HG02678 (cell line): ENCODE results near the gene MARVELD3.
"Not testable (repeated sequence)": the region's sequence is repeated elsewhere in the genome, so short reads cannot be mapped to it uniquely, and the experiment has no call there.

Experiments
- ATAC-seq: cut with Tn5 transposase; IDR thresholded peaks from one replicate; pipeline ENCODE4 v1.9.1; 2021; ENCODE audit warnings: mild to moderate bottlenecking, moderate library complexity; ENCODE audit not compliant: unreplicated experiment

The MARVELD3 gene

GRCh38 chr16:71626018-71626857 lies at the start of gene MARVELD3:
Gene MARVELD3 (plus strand): TSS chr16:71626184. CDS start chr16:71626230, 46 bp downstream.
- ATAC-seq: no peak

- no peak for ATAC-seq
Measured at GRCh38 chr16:71576971-71577370, 49.0 kb upstream of the MARVELD3 start, which contains the start of gene TAT. Gene TAT (minus strand): TSS chr16:71577092. CDS start chr16:71576415, 677 bp downstream.

GRCh38 chr16:71582553-71582848 lies 43.5 kb upstream of the MARVELD3 start:
- ATAC-seq: not testable (repeated sequence)

- ATAC-seq: no peak
Measured at GRCh38 chr16:71584543-71585317, 41.3 kb upstream of the MARVELD3 start.

GRCh38 chr16:71585318-71585703 lies 40.7 kb upstream of the MARVELD3 start:
- ATAC-seq: no peak

- not testable (repeated sequence) for ATAC-seq
Measured at GRCh38 chr16:71589334-71589733, 36.6 kb upstream of the MARVELD3 start.

GRCh38 chr16:71590071-71590470 lies 35.9 kb upstream of the MARVELD3 start:
- ATAC-seq: not testable (repeated sequence)

- ATAC-seq: no peak
Measured at GRCh38 chr16:71590584-71590983, 35.4 kb upstream of the MARVELD3 start.

- ATAC-seq: no peak
Measured at GRCh38 chr16:71591917-71592316, 34.1 kb upstream of the MARVELD3 start.

GRCh38 chr16:71593048-71593999 lies 32.7 kb upstream of the MARVELD3 start:
- ATAC-seq: no peak

- ATAC-seq: no peak
Measured at GRCh38 chr16:71594000-71594646, 31.9 kb upstream of the MARVELD3 start.

GRCh38 chr16:71595340-71595826 lies 30.6 kb upstream of the MARVELD3 start:
- not testable (repeated sequence) for ATAC-seq

GRCh38 chr16:71598426-71598825 lies 27.6 kb upstream of the MARVELD3 start:
- not testable (repeated sequence) for ATAC-seq

- no peak for ATAC-seq
Measured at GRCh38 chr16:71600822-71601221, 25.2 kb upstream of the MARVELD3 start.

- no peak for ATAC-seq
Measured at GRCh38 chr16:71609066-71609465, 16.9 kb upstream of the MARVELD3 start.

GRCh38 chr16:71610447-71610846 lies 15.5 kb upstream of the MARVELD3 start:
- ATAC-seq: no peak

GRCh38 chr16:71610936-71611871 lies 14.8 kb upstream of the MARVELD3 start:
- ATAC-seq: peak; percentile 57

- ATAC-seq: not testable (repeated sequence)
Measured at GRCh38 chr16:71614956-71615355, 11.0 kb upstream of the MARVELD3 start.

- ATAC-seq: no peak
Measured at GRCh38 chr16:71618429-71618828, 7.6 kb upstream of the MARVELD3 start.
